GM19193 (cell line): ENCODE data around the gene HSD17B10.

Experiments used
- POLR2A ChIP-seq: IDR thresholded peaks from 4 replicates; pipeline ENCODE4 v1.6.1; 2011; ENCODE audit not compliant: insufficient read depth, insufficient read length; ENCODE audit errors: extremely low read depth

HSD17B10 gene

GRCh38 chrX:53441531-53442321 is 7.6 kb upstream of the HSD17B10 start:
- TF ChIP-seq POLR2A = peak; percentile 34

GRCh38 chrX:53440621-53441517 is 6.7 kb upstream of the HSD17B10 start:
- TF ChIP-seq POLR2A = no peak

- no peak for TF ChIP-seq POLR2A
These were observed 5.9 kb upstream of the HSD17B10 start for GRCh38 chrX:53440101-53440500.

GRCh38 chrX:53438832-53439230 is 4.7 kb upstream of the HSD17B10 start:
- TF ChIP-seq POLR2A = no peak

GRCh38 chrX:53438174-53438831 is 4.1 kb upstream of the HSD17B10 start:
- TF ChIP-seq POLR2A = no peak

GRCh38 chrX:53437206-53437605 is 3.0 kb upstream of the HSD17B10 start:
- no peak for TF ChIP-seq POLR2A

GRCh38 chrX:53435997-53436396 is 1.8 kb upstream of the HSD17B10 start:
- no peak for TF ChIP-seq POLR2A

GRCh38 chrX:53430231-53430630 is 3.9 kb downstream of the HSD17B10 start:
- TF ChIP-seq POLR2A = no peak

- TF ChIP-seq POLR2A = no peak
These were observed 4.4 kb downstream of the HSD17B10 start for GRCh38 chrX:53429755-53430154.

- TF ChIP-seq POLR2A = no peak
These were observed 11.3 kb downstream of the HSD17B10 start, which contains the start of gene RIBC1 for GRCh38 chrX:53422861-53423306. Gene RIBC1 (plus strand): TSS chrX:53422873. CDS start chrX:53426277, 3,404 bp downstream.

GRCh38 chrX:53422086-53422860 is 11.9 kb downstream of the HSD17B10 start, which contains the start of gene SMC1A:
Gene SMC1A (minus strand): TSS chrX:53422654. CDS start chrX:53422600, 54 bp downstream.
- peak; percentile 81 for TF ChIP-seq POLR2A

- TF ChIP-seq POLR2A = no peak
These were observed 12.4 kb downstream of the HSD17B10 start for GRCh38 chrX:53421772-53422085.

- TF ChIP-seq POLR2A = no peak
These were observed 13.0 kb downstream of the HSD17B10 start for GRCh38 chrX:53421125-53421524.

GRCh38 chrX:53412446-53412845 is 21.7 kb downstream of the HSD17B10 start:
- no peak for TF ChIP-seq POLR2A

GRCh38 chrX:53403535-53403934 is 30.6 kb downstream of the HSD17B10 start:
- no peak for TF ChIP-seq POLR2A

GRCh38 chrX:53398216-53398615 is 36.0 kb downstream of the HSD17B10 start:
- no peak for TF ChIP-seq POLR2A
